HepG2 (cell line): Measurements from ENCODE around the gene CAND2. TPM values are rescaled to one million over a fixed set of nuclear protein-coding genes. Genes with fewer than 3 reads are reported as not detected.
A peak's percentile ranks its signal among the peaks of the same experiment; 100 is the strongest.

Source experiments
- ATAC-seq: fragments of 200-7000 bp; cut with Tn5 transposase; 3 replicates; pipeline ENCODE4 v1.9.1; 2020; ENCODE audit warnings: mild to moderate bottlenecking, moderate library complexity
- BruUV-seq: library from RNA; stranded (reverse); fragments of 400-500 nt; replicated peaks from 2 replicates; lab custom pipeline; 2021; lab: Mats Ljungman, UMichigan
- CTCF ChIA-PET: fragments of 300-600 bp; formaldehyde crosslinking; extraction: SDS; loops from one replicate; lab custom pipeline; 2021; ENCODE audit warnings: low total read pairs, inconsistent platforms, low intra/inter-chr PET ratio; lab: Yijun Ruan, JAX
- POLR2A ChIA-PET: fragments of 350-600 bp; sonication (Branson Sonifier 250); formaldehyde crosslinking; loops from one replicate; lab custom pipeline; 2020; ENCODE audit warnings: antibody characterized with exemption, inconsistent platforms; lab: Yijun Ruan, JAX
- DNase-seq: peaks from one replicate; pipeline ENCODE4 v3.0.0-alpha.2; 2015; ENCODE audit warnings: low spot score
- FAIRE-seq: peaks from 3 replicates; lab custom pipeline; 2011; peaks lifted over from hg19 to GRCh38; lab: Jason Lieb, UNC
- H2AFZ ChIP-seq: one replicate; pipeline ENCODE4 v1.6.1; 2011; ENCODE audit warnings: low read length, inconsistent platforms
- H3K27ac ChIP-seq: fragments of 300-600 bp; 3 replicates; pipeline ENCODE4 v1.8.0; 2011; ENCODE audit warnings: mixed run types, mild to moderate bottlenecking, mixed read lengths, low read length, inconsistent platforms; ENCODE audit not compliant: insufficient read depth; ENCODE audit errors: extremely low read length
- H3K27me3 ChIP-seq, 2 experiments: fragments of 200-600 bp in 1 of 2; 2 replicates in 1 of 2; 3 replicates in 1 of 2; pipeline versions ENCODE4 v1.6.0 to v1.8.0; 2011; ENCODE audit warnings: low read length in 2 of 2, mild to moderate bottlenecking in 2 of 2, moderate library complexity in 2 of 2, inconsistent platforms in 1 of 2; ENCODE audit not compliant: insufficient read depth in 2 of 2, control insufficient read depth in 1 of 2
- H3K36me3 ChIP-seq, 2 experiments: fragments of 200-600 bp in 1 of 2; replicated peaks in 1 of 2; 2 replicates in 1 of 2; 3 replicates in 1 of 2; pipeline versions ENCODE4 v1.5.1 to v1.8.0; 2011; ENCODE audit warnings: low read length in 2 of 2, inconsistent platforms in 1 of 2; ENCODE audit not compliant: insufficient read depth in 2 of 2, control insufficient read depth in 1 of 2
- H3K4me1 ChIP-seq: 2 replicates; pipeline ENCODE4 v1.5.1; 2012; ENCODE audit warnings: low read length, inconsistent platforms; ENCODE audit not compliant: insufficient read depth
- H3K4me2 ChIP-seq: 2 replicates; pipeline ENCODE4 v1.6.0; 2011; ENCODE audit warnings: low read depth, low read length, inconsistent platforms
- H3K4me3 ChIP-seq, 3 experiments: fragments of 200-600 bp in 1 of 3; sonication (generic), shearing (Covaris generic) in 1 of 3; replicated peaks in 1 of 3; 2 replicates each; pipeline ENCODE4 v1.5.1; 2011 to 2016; ENCODE audit warnings: low read length in 3 of 3, inconsistent platforms in 2 of 3, low read depth in 2 of 3, mild to moderate bottlenecking in 2 of 3, control low read depth in 1 of 3, mixed read lengths in 1 of 3; ENCODE audit not compliant: insufficient read depth in 1 of 3
- H3K79me2 ChIP-seq: one replicate; pipeline ENCODE4 v1.6.1; 2011; ENCODE audit warnings: low read length, inconsistent platforms; ENCODE audit not compliant: insufficient read depth
- H3K9ac ChIP-seq: 2 replicates; pipeline ENCODE4 v1.6.0; 2011; ENCODE audit warnings: mild to moderate bottlenecking, low read depth, low read length, inconsistent platforms; ENCODE audit not compliant: insufficient read depth
- H3K9me3 ChIP-seq: 2 replicates; pipeline ENCODE4 v1.5.1; 2012; ENCODE audit warnings: mild to moderate bottlenecking, low read length
- H4K20me1 ChIP-seq: 2 replicates; pipeline ENCODE4 v1.6.0; 2011; ENCODE audit warnings: inconsistent platforms, mild to moderate bottlenecking, low read length, moderate library complexity; ENCODE audit not compliant: insufficient read depth
- ADNP ChIP-seq: sonication (generic); formaldehyde crosslinking; IDR thresholded peaks from 2 replicates; pipeline ENCODE4 v1.4.0; 2020; ENCODE audit warnings: missing genetic modification reagents
- MIER2 ChIP-seq: IDR thresholded peaks from 2 replicates; pipeline ENCODE4 v1.6.1; 2016; ENCODE audit warnings: missing biosample characterization, missing genetic modification reagents
- SAP130 ChIP-seq: IDR thresholded peaks from 2 replicates; pipeline ENCODE4 v1.6.1; 2016; ENCODE audit warnings: low read depth
- SMC3 ChIP-seq: IDR thresholded peaks from 2 replicates; pipeline ENCODE4 v1.6.1; 2011; ENCODE audit warnings: low read length, improper control_type of control experiment
- TSC22D2 ChIP-seq: sonication (generic); formaldehyde crosslinking; IDR thresholded peaks from 2 replicates; pipeline ENCODE4 v1.5.1; 2020; ENCODE audit warnings: missing genetic modification reagents, mild to moderate bottlenecking, borderline replicate concordance
- XBP1 ChIP-seq: sonication (generic); formaldehyde crosslinking; IDR thresholded peaks from 2 replicates; pipeline ENCODE4 v1.5.0; 2020; ENCODE audit warnings: missing genetic modification reagents
- ZNF230 ChIP-seq: sonication (generic); formaldehyde crosslinking; IDR thresholded peaks from 2 replicates; pipeline ENCODE4 v1.4.0; 2020; ENCODE audit warnings: mild to moderate bottlenecking, missing genetic modification reagents
- ZNF589 ChIP-seq: sonication (generic); formaldehyde crosslinking; conservative IDR thresholded peaks from 2 replicates; pipeline ENCODE4 v1.8.0; 2022; ENCODE audit warnings: mild to moderate bottlenecking, moderate library complexity, missing genetic modification reagents
- ZNF605 ChIP-seq: sonication (generic); formaldehyde crosslinking; IDR thresholded peaks from 2 replicates; pipeline ENCODE4 v1.8.0; 2022; ENCODE audit warnings: mild to moderate bottlenecking, missing genetic modification reagents
- ZNF691 ChIP-seq: sonication (generic); formaldehyde crosslinking; IDR thresholded peaks from 2 replicates; pipeline ENCODE4 v1.4.0; 2020; ENCODE audit warnings: missing genetic modification reagents, low read depth, mild to moderate bottlenecking, borderline replicate concordance
- WGBS: methylation state at CpG from one replicate; pipeline ENCODE4 v1.1.6; 2017; ENCODE audit warnings: low lambda C conversion rate; 5-methylcytosine and 5-hydroxymethylcytosine counted together
- in situ Hi-C: cut with HindIII; loops from 2 replicates; pipeline ENCODE4 v1.10.0; 2017; ENCODE audit warnings: low pct_unique_long_range_greater_than_20kb; ENCODE audit not compliant: extremely low pct_ligation_motif_present
- intact Hi-C: fragments of 100-400 bp; cut with micrococcal nuclease; formaldehyde crosslinking; loops from one replicate; pipeline ENCODE4 v1.10.0; 2022; ENCODE audit not compliant: unreplicated experiment
- polyA plus RNA-seq, 8 experiments: library from polyadenylated mRNA; depleted of rRNA in 3 of 8; stranded (reverse) in 7 of 8; unstranded in 1 of 8; fragments of >200 nt; fragmentation: Illumina TruSeq in 4 of 8; extraction: Trizol in 4 of 8; gene quantifications; 2 replicates each; pipeline versions ENCODE4 v1.2.1 to v1.2.3, GENCODE V29; 2011 to 2016; ENCODE audit warnings: low read depth in 4 of 8, missing spikeins in 1 of 8, mixed read lengths in 1 of 8; ENCODE audit not compliant: insufficient read depth in 1 of 8
- total RNA-seq, 5 experiments: library from RNA; depleted of rRNA; stranded (reverse); fragments of >200 nt; fragmentation: Illumina TruSeq; extraction: Trizol; gene quantifications; 2 replicates each; pipeline ENCODE4 v1.2.3, GENCODE V29; 2016; ENCODE audit warnings: low read depth in 1 of 5

Gene CAND2
- total and polyA plus RNA-seq, 2 of the 13 experiments (the other 11 are each of a cell fraction or from before 2014, with no cell fraction given): 0.01 TPM; not detected in 1

- H3K9me3 ChIP-seq: no peaks in the 10 kb centered on the region
- ChIA-PET CTCF (no interaction called here), POLR2A (no interaction called here)
- H3K4me1 ChIP-seq: peaks cover 27% of the 10 kb centered on the region
- ATAC-seq (no peak), DNase-seq (no peak), FAIRE-seq (no peak)
- intact Hi-C loops: no loop called here
- no peak overlapping the region for H3K27ac ChIP-seq
- TF ChIP-seq SMC3: no peak
- TF ChIP-seq ZNF589: no peak
- no peak for TF ChIP-seq TSC22D2 (CRISPR knock-in tag)
- TF ChIP-seq ZNF605: no peak
- no peak for TF ChIP-seq MIER2 (CRISPR knock-in tag)
- TF ChIP-seq ADNP (CRISPR knock-in tag): no peak
- no peak for TF ChIP-seq XBP1 (CRISPR knock-in tag)
- in situ Hi-C loops: no loop called here
- H3K9ac ChIP-seq: no peak overlapping the region
- H3K4me2 ChIP-seq: no peak overlapping the region
- H2AFZ ChIP-seq: no peak overlapping the region
- 82% methylated on average over 3 of the region's 4 CpGs for WGBS
- BruUV-seq: no TSS peak
- peaks cover 0 to 4% of the 10 kb centered on the region in 2 experiments; a peak in 2 of 5 replicates for H3K27me3 ChIP-seq
- no peaks in the 10 kb centered on the region for H3K36me3 ChIP-seq
- no peaks in the 10 kb centered on the region for H4K20me1 ChIP-seq
- H3K79me2 ChIP-seq: no peaks in the 10 kb centered on the region
- no peak overlapping the region for H3K4me3 ChIP-seq
Observed at GRCh38 chr3:12750658-12751071, 45.8 kb upstream of the CAND2 start.

- FAIRE-seq: no peak
- Histone ChIP-seq H4K20me1 (no peaks in the 10 kb centered on the region), H3K9ac (no peak overlapping the region), H3K36me3 (no peaks in the 10 kb centered on the region), H3K27ac (no peak overlapping the region), H3K79me2 (no peaks in the 10 kb centered on the region), H2AFZ (no peak overlapping the region), H3K27me3 (peaks cover 0 to 4% of the 10 kb centered on the region in 2 experiments; a peak in 2 of 5 replicates), H3K4me1 (peaks cover 36% of the 10 kb centered on the region), H3K4me2 (no peak overlapping the region), H3K9me3 (no peaks in the 10 kb centered on the region), H3K4me3 (no peak overlapping the region)
- ATAC-seq: 0 out of 3 replicates have a peak, but pooled peaks have one; percentile 20
- CTCF ChIA-PET: no interaction called here
- WGBS: 45% methylated on average over 5 of the region's 5 CpGs
- intact Hi-C loops (no loop called here), in situ Hi-C loops (no loop called here)
- peak; percentile 10 for DNase-seq
- POLR2A ChIA-PET: no interaction called here
- no TSS peak for BruUV-seq
- TF ChIP-seq ZNF691 (CRISPR knock-in tag) (no peak), ZNF230 (CRISPR knock-in tag) (no peak), SAP130 (CRISPR knock-in tag) (peak; percentile 21; the same call in 1 of the 2 replicates)
Observed at GRCh38 chr3:12751571-12751970, 44.9 kb upstream of the CAND2 start.
